K562 (cell line): Measurements from ENCODE around the gene IFT52. TPM values are rescaled to one million over a fixed set of nuclear protein-coding genes. Genes with fewer than 3 reads are reported as not detected.

ENCODE experiments used
- CBX3 ChIP-seq, 2 experiments: IDR thresholded peaks; 1 replicate in 1 of 2; 2 replicates in 1 of 2; pipeline ENCODE4 v1.6.1; 2012; ENCODE audit warnings: inconsistent platforms in 2 of 2, low read length in 2 of 2, borderline replicate concordance in 1 of 2, control low read depth in 1 of 2
- CBX8 ChIP-seq: fragments of 200-600 bp; sonication (generic); IDR thresholded peaks from 2 replicates; pipeline ENCODE4 v1.6.1; 2012; ENCODE audit warnings: borderline replicate concordance, mixed run types, low read depth, mild to moderate bottlenecking, moderate library complexity, mixed read lengths, low read length, control low read depth, inconsistent platforms; ENCODE audit not compliant: poor library complexity, severe bottlenecking; ENCODE audit errors: extremely low read depth
- DLX4 ChIP-seq: fragments of 250-450 bp; sonication (Bioruptor Pico); IDR thresholded peaks from 2 replicates; pipeline ENCODE4 v1.6.1; 2021; ENCODE audit warnings: mild to moderate bottlenecking
- EZH2 ChIP-seq: IDR thresholded peaks from 2 replicates; pipeline ENCODE4 v1.6.1; 2012; ENCODE audit warnings: low read depth, mild to moderate bottlenecking, inconsistent platforms, low read length, borderline replicate concordance
- GABPA ChIP-seq: fragments of 200-800 bp; sonication (Bioruptor generic); conservative IDR thresholded peaks from 2 replicates; pipeline ENCODE4 v1.6.1; 2016; ENCODE audit warnings: low read depth, missing genetic modification characterization, missing compliant biosample characterization
- HBP1 ChIP-seq: fragments of 450-650 bp; formaldehyde crosslinking; IDR thresholded peaks from 2 replicates; pipeline ENCODE4 v1.4.0; 2022; ENCODE audit warnings: missing genetic modification characterization
- HLTF ChIP-seq: fragments of 450-650 bp; IDR thresholded peaks from 2 replicates; pipeline ENCODE4 v1.6.1; 2016
- ID3 ChIP-seq, 2 experiments: fragments of 250-450 bp in 1 of 2; fragments of 450-650 bp in 1 of 2; sonication (Bioruptor Pico) in 1 of 2; IDR thresholded peaks; 2 replicates each; pipeline versions ENCODE4 v1.6.1 to v1.8.0; 2016 to 2021; ENCODE audit warnings: mild to moderate bottlenecking in 2 of 2, moderate library complexity in 2 of 2, missing compliant biosample characterization in 1 of 2, missing genetic modification characterization in 1 of 2
- LCOR ChIP-seq: sonication (generic); formaldehyde crosslinking; IDR thresholded peaks from 2 replicates; pipeline ENCODE4 v1.8.0; 2022; ENCODE audit warnings: mild to moderate bottlenecking, missing genetic modification reagents
- NCOA2 ChIP-seq, 2 experiments: fragments of 450-650 bp; IDR thresholded peaks; 2 replicates each; pipeline ENCODE4 v1.6.1; 2018; ENCODE audit warnings: mild to moderate bottlenecking in 2 of 2, moderate library complexity in 1 of 2; ENCODE audit not compliant: partially characterized antibody in 2 of 2
- NFXL1 ChIP-seq: fragments of 450-650 bp; formaldehyde crosslinking; IDR thresholded peaks from 2 replicates; pipeline ENCODE4 v1.4.0; 2021; ENCODE audit warnings: mild to moderate bottlenecking
- NRF1 ChIP-seq, 2 experiments: fragments of 450-650 bp; IDR thresholded peaks in 1 of 2; conservative IDR thresholded peaks in 1 of 2; 2 replicates each; pipeline ENCODE4 v1.6.1; 2014; ENCODE audit warnings: mild to moderate bottlenecking in 2 of 2
- PHTF2 ChIP-seq: fragments of 250-450 bp; sonication (Bioruptor Pico); IDR thresholded peaks from 2 replicates; pipeline ENCODE4 v1.5.0; 2021; ENCODE audit warnings: mild to moderate bottlenecking
- RFX1 ChIP-seq: fragments of 450-650 bp; IDR thresholded peaks from 2 replicates; pipeline ENCODE4 v1.6.1; 2016; ENCODE audit warnings: mild to moderate bottlenecking, moderate library complexity
- SLC30A9 ChIP-seq: fragments of 250-450 bp; sonication (Bioruptor Pico); IDR thresholded peaks from 2 replicates; pipeline ENCODE4 v1.8.0; 2022; ENCODE audit warnings: mild to moderate bottlenecking, moderate library complexity
- XRCC3 ChIP-seq: fragments of 450-650 bp; IDR thresholded peaks from 2 replicates; pipeline ENCODE4 v1.6.1; 2017; ENCODE audit warnings: mild to moderate bottlenecking, moderate library complexity
- ZFX ChIP-seq: sonication (generic); formaldehyde crosslinking; IDR thresholded peaks from 2 replicates; pipeline ENCODE4 v1.8.0; 2022; ENCODE audit warnings: mild to moderate bottlenecking, missing genetic modification reagents, moderate library complexity
- ZNF436 ChIP-seq: fragments of 250-450, 450-650 bp; sonication (Bioruptor Pico); formaldehyde crosslinking; IDR thresholded peaks from 2 replicates; pipeline ENCODE4 v1.7.0; 2020; ENCODE audit warnings: mild to moderate bottlenecking
- ZNF644 ChIP-seq: fragments of 200-800 bp; sonication (Bioruptor generic); IDR thresholded peaks from 2 replicates; pipeline ENCODE4 v1.6.1; 2016; ENCODE audit warnings: low read depth, missing genetic modification characterization, missing compliant biosample characterization
- ZNF695 ChIP-seq: fragments of 450-650 bp; formaldehyde crosslinking; IDR thresholded peaks from 2 replicates; pipeline ENCODE4 v1.4.0; 2020; ENCODE audit warnings: mild to moderate bottlenecking, moderate library complexity
- ZSCAN29 ChIP-seq: fragments of 450-650 bp; IDR thresholded peaks from 2 replicates; pipeline ENCODE4 v1.6.1; 2017
- polyA plus RNA-seq, 8 experiments: library from polyadenylated mRNA; depleted of rRNA in 4 of 8; stranded (reverse) in 5 of 8; unstranded in 3 of 8; fragments of >200 nt; fragmentation: Nextera tagmentation in 2 of 8; fragmentation: Illumina TruSeq in 1 of 8; extraction: Ambion mirVana in 2 of 8; extraction: Trizol in 1 of 8; gene quantifications; 2 replicates each; pipeline versions ENCODE4 v1.2.1 to v1.2.3, GENCODE V29; 2011 to 2014; ENCODE audit warnings: inconsistent platforms in 1 of 8, missing spikeins in 1 of 8
- total RNA-seq, 7 experiments: library from RNA; depleted of rRNA in 6 of 7; stranded (reverse); fragments of >200 nt in 6 of 7; fragmentation: Illumina TruSeq in 2 of 7; extraction: Trizol in 2 of 7; gene quantifications; 2 replicates each; pipeline versions ENCODE4 v1.2.1 to v1.2.3, GENCODE V29; 2011 to 2021; ENCODE audit warnings: low replicate concordance in 1 of 7
- TF ChIP-seq, protein P1 (sequence below): fragments of 450-650 bp; conservative IDR thresholded peaks from 2 replicates; pipeline ENCODE4 v1.6.1; 2016; ENCODE audit warnings: missing genetic modification characterization, low read depth, mild to moderate bottlenecking, missing compliant biosample characterization, moderate library complexity
- TF ChIP-seq, protein P2 (sequence below): sonication (generic); formaldehyde crosslinking; IDR thresholded peaks from 2 replicates; pipeline ENCODE4 v1.8.0; 2022; ENCODE audit warnings: missing genetic modification reagents, mild to moderate bottlenecking, moderate library complexity, borderline replicate concordance

Gene IFT52
- total and polyA plus RNA-seq, 9 of the 15 experiments (the other 6 are each of a cell fraction or from before 2014, with no cell fraction given), result 11.0 to 31.4 (median 20.4) TPM

DNA sequence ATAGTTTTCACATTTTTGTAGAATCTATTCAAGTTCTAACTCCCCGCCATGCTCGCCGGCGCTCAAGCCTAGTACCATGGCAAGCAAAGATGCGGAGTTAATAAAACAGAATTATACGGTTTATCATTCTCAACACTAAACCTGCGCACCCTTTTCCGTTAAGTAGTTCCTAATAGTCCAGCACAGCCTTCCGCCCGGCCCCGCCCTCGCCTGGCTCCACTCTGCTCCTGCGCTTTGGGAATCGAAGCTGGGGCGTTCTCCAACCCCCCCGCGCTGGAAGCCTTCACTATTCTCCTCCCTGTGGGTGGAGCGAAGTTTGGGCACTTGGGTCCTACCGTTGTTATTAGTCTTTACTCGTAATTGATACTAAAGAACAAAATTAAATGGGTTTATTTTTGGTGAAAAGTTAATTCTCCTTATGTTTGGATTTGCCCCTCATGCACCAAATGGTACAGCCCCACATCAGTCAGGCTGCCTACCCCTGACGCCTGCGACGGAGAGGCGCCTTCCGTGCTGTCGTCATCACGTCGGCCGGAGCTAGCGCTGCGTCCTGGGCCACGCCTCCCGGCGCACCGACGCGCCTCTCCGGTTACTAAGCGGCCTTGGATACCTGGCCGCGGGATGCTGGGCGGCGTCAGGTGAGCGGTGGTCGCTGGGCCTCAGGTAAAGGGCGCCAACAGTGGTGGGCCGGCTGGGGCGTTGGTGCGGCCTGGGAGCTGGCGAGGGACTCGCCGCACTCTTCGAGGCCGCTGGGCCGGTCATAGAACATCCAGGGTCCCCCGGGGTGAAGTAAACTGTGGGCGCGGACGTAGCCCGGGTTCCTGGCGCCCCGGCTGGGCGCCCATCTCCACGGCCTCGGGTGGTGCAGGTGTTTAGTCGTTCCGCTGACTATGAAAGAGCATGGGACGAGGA is at the start of gene IFT52 (continued):
- TF ChIP-seq ID3 (CRISPR knock-in tag; IDR thresholded peaks at IDR 0.05), result no peak
- TF ChIP-seq ID3 (tag; IDR thresholded peaks at IDR 0.05), result no peak
- TF ChIP-seq CBX3 (IDR thresholded peaks at IDR 0.05; ENCODE audit: borderline replicate concordance in 1 of 2, low read length in 2 of 2), result no peak
- TF ChIP-seq NRF1 (conservative IDR thresholded peaks at IDR 0.05 in 1 of 2, IDR thresholded peaks at IDR 0.05 in 1 of 2), result peak; percentile 85 to 88
- no peak for TF ChIP-seq ZNF436
- TF ChIP-seq ZNF695 (CRISPR knock-in tag), result no peak
- no peak for TF ChIP-seq EZH2
- no peak for TF ChIP-seq PHTF2 (CRISPR knock-in tag)
- TF ChIP-seq, protein P1, sequence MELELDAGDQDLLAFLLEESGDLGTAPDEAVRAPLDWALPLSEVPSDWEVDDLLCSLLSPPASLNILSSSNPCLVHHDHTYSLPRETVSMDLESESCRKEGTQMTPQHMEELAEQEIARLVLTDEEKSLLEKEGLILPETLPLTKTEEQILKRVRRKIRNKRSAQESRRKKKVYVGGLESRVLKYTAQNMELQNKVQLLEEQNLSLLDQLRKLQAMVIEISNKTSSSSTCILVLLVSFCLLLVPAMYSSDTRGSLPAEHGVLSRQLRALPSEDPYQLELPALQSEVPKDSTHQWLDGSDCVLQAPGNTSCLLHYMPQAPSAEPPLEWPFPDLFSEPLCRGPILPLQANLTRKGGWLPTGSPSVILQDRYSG (tag), result no peak
- no peak for TF ChIP-seq HLTF
- no peak for TF ChIP-seq LCOR
- TF ChIP-seq ZFX, result peak; percentile 79
- TF ChIP-seq CBX8, result no peak
- TF ChIP-seq ZSCAN29, result no peak
- no peak for TF ChIP-seq DLX4 (CRISPR knock-in tag)
- TF ChIP-seq NFXL1, result no peak
- no peak for TF ChIP-seq XRCC3
- TF ChIP-seq HBP1 (CRISPR knock-in tag), result no peak
- TF ChIP-seq NCOA2 (IDR thresholded peaks at IDR 0.05; ENCODE audit: partially characterized antibody in 2 of 2), result no peak
- no peak for TF ChIP-seq SLC30A9
- TF ChIP-seq ZNF644 (tag), result no peak
- peak; percentile 87 for TF ChIP-seq RFX1
- TF ChIP-seq, protein P2, sequence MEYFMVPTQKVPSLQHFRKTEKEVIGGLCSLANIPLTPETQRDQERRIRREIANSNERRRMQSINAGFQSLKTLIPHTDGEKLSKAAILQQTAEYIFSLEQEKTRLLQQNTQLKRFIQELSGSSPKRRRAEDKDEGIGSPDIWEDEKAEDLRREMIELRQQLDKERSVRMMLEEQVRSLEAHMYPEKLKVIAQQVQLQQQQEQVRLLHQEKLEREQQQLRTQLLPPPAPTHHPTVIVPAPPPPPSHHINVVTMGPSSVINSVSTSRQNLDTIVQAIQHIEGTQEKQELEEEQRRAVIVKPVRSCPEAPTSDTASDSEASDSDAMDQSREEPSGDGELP, result peak; percentile 42; the same call in 1 of the 2 replicates
- no peak for TF ChIP-seq GABPA
